PC-3 (cell line): ENCODE measurements around the gene KDM4B. TPM values are rescaled to one million over a fixed set of nuclear protein-coding genes. Genes with fewer than 3 reads are reported as not detected.
A peak's percentile ranks its signal among the peaks of the same experiment; 100 is the strongest.

ENCODE experiments used
- ATAC-seq: fragments of 200-7000 bp; cut with Tn5 transposase; 2 replicates; pipeline ENCODE4 v1.9.1; 2020; ENCODE audit warnings: mild to moderate bottlenecking, moderate library complexity
- BruUV-seq: library from RNA; stranded (reverse); fragments of 400-500 nt; replicated peaks from 2 replicates; lab custom pipeline; 2021; lab: Mats Ljungman, UMichigan
- CTCF ChIA-PET: fragments of 300-600 bp; sonication (Branson Sonifier 250); formaldehyde crosslinking; loops from one replicate; lab custom pipeline; 2022; ENCODE audit warnings: antibody characterized with exemption; lab: Charles Lee
- POLR2A ChIA-PET: fragments of 300-600 bp; sonication (Branson Sonifier 250); formaldehyde crosslinking; loops from one replicate; lab custom pipeline; 2022; ENCODE audit warnings: antibody characterized with exemption; ENCODE audit not compliant: unreplicated experiment; lab: Charles Lee
- DNase-seq: peaks from one replicate; pipeline ENCODE4 v3.0.0-alpha.2; 2015
- H2AFZ ChIP-seq: fragments of 300-600 bp; sonication (generic); 2 replicates; pipeline ENCODE4 v1.6.0; 2016; ENCODE audit warnings: antibody characterized with exemption, low read length
- H3F3A ChIP-seq: fragments of 300-600 bp; sonication (generic); one replicate; pipeline ENCODE4 v1.6.0; 2017; ENCODE audit warnings: antibody characterized with exemption, low read length, control low read depth, mild to moderate bottlenecking; ENCODE audit not compliant: unreplicated experiment
- H3K27ac ChIP-seq: fragments of 300-600 bp; sonication (generic); 2 replicates; pipeline ENCODE4 v1.5.1; 2016; ENCODE audit warnings: mild to moderate bottlenecking, low read length
- H3K27me3 ChIP-seq: fragments of 300-600 bp; sonication (generic); 2 replicates; pipeline ENCODE4 v1.6.1; 2016; ENCODE audit warnings: low read length, mixed read lengths
- H3K36me3 ChIP-seq: fragments of 300-600 bp; sonication (generic); 2 replicates; pipeline ENCODE4 v1.6.1; 2016; ENCODE audit warnings: low read depth, mixed run types, low read length, mixed read lengths
- H3K4me1 ChIP-seq: fragments of 300-600 bp; sonication (generic); 2 replicates; pipeline ENCODE4 v1.5.1; 2016; ENCODE audit warnings: low read length; ENCODE audit not compliant: insufficient read depth
- H3K4me2 ChIP-seq: fragments of 300-600 bp; sonication (generic); 2 replicates; pipeline ENCODE4 v1.6.0; 2016; ENCODE audit warnings: low read length
- H3K4me3 ChIP-seq: fragments of 300-600 bp; sonication (generic); 2 replicates; pipeline ENCODE4 v1.5.1; 2016; ENCODE audit warnings: mild to moderate bottlenecking, low read length, mixed read lengths
- H3K79me2 ChIP-seq: fragments of 300-600 bp; sonication (generic); 2 replicates; pipeline ENCODE4 v1.6.1; 2017; ENCODE audit warnings: low read length, mixed read lengths
- H3K9ac ChIP-seq: fragments of 300-600 bp; sonication (generic); 2 replicates; pipeline ENCODE4 v1.6.0; 2016; ENCODE audit warnings: mild to moderate bottlenecking, low read length
- H3K9me2 ChIP-seq: fragments of 300-600 bp; sonication (generic); replicated peaks from 2 replicates; pipeline ENCODE4 v1.6.1; 2016; ENCODE audit warnings: mixed run types, low read length, mixed read lengths
- H3K9me3 ChIP-seq: fragments of 300-600 bp; sonication (generic); 2 replicates; pipeline ENCODE4 v1.6.1; 2016; ENCODE audit warnings: low read length, mixed read lengths
- H4K20me1 ChIP-seq: fragments of 300-600 bp; sonication (generic); 2 replicates; pipeline ENCODE4 v1.6.1; 2016; ENCODE audit warnings: low read length, mixed read lengths
- CTCF ChIP-seq: fragments of 300-600 bp; sonication (generic); conservative IDR thresholded peaks from 2 replicates; pipeline ENCODE4 v1.5.1; 2017; ENCODE audit warnings: antibody characterized with exemption, low read depth, mild to moderate bottlenecking, low read length
- EZH2 ChIP-seq: fragments of 300-600 bp; sonication (generic); IDR thresholded peaks from one replicate; pipeline ENCODE4 v1.6.1; 2017; ENCODE audit warnings: antibody characterized with exemption, mild to moderate bottlenecking, low read length; ENCODE audit not compliant: unreplicated experiment
- EZH2phosphoT487 ChIP-seq: fragments of 300-600 bp; sonication (generic); IDR thresholded peaks from 2 replicates; pipeline ENCODE4 v1.6.1; 2018; ENCODE audit warnings: mild to moderate bottlenecking, antibody characterized with exemption, low read length, borderline replicate concordance
- intact Hi-C: fragments of 100-400 bp; cut with micrococcal nuclease; formaldehyde crosslinking; loops from 2 replicates; pipeline ENCODE4 v1.9.0; 2023
- total RNA-seq: library from RNA; depleted of rRNA; stranded (reverse); fragments of >200 nt; gene quantifications from 2 replicates; pipeline ENCODE4 v1.2.3, GENCODE V29; 2014

Gene KDM4B
- total RNA-seq, 1 experiment from 2014 or later: 19.8 TPM

- CTCF ChIA-PET: interaction anchor here (0.6 to 1.2 kb wide), 4 partner anchors 9 to 330 kb away, joined by 3 to 7 read pairs (median 4); partner anchors contain the start of gene PTPRS
- peak overlapping the region; percentile 60 for H2AFZ ChIP-seq
- peak overlapping the region; percentile 58 for H3K9ac ChIP-seq
- TF ChIP-seq EZH2: no peak
- TF ChIP-seq EZH2phosphoT487: no peak
- TF ChIP-seq CTCF: peak; percentile 98
- H3K79me2 ChIP-seq: peaks cover 11% of the 10 kb centered on the region
- peak; percentile 92 for DNase-seq
- peak overlapping the region; percentile 87 for H3K27ac ChIP-seq
- H3K4me1 ChIP-seq: peaks cover 48% of the 10 kb centered on the region
- H3K4me2 ChIP-seq: peak overlapping the region; percentile 83
- POLR2A ChIA-PET: no interaction called here
- H3K4me3 ChIP-seq: peak overlapping the region; percentile 33
- peak; percentile 55 for ATAC-seq
- H3K36me3 ChIP-seq: no peaks in the 10 kb centered on the region
- no peaks in the 10 kb centered on the region for H4K20me1 ChIP-seq
- H3K9me2 ChIP-seq: no peaks in the 10 kb centered on the region
- no peaks in the 10 kb centered on the region for H3K27me3 ChIP-seq
- no peaks in the 10 kb centered on the region for H3K9me3 ChIP-seq
- H3F3A ChIP-seq: peaks cover 19% of the 10 kb centered on the region
- intact Hi-C loops: loop anchor here (1.0 to 5.0 kb wide), 3 partner anchors 119 to 530 kb away; no protein-coding TSS in a partner anchor
- no TSS peak for BruUV-seq
Observed at GRCh38 chr19:5048091-5048726, 79.3 kb downstream of the KDM4B start.

GRCh38 chr19:5048727-5049553, 80.0 kb downstream of the KDM4B start:
- Histone ChIP-seq H3K4me3 (peak overlapping the region; percentile 32; the same call in 1 of the 2 replicates), H3K27ac (peak overlapping the region; percentile 73), H3K4me2 (peak overlapping the region; percentile 83), H3K79me2 (peaks cover 11% of the 10 kb centered on the region), H3K4me1 (peaks cover 48% of the 10 kb centered on the region), H3K27me3 (no peaks in the 10 kb centered on the region), H3K9ac (peak overlapping the region; percentile 58), H3F3A (peaks cover 19% of the 10 kb centered on the region), H2AFZ (peak overlapping the region; percentile 60; the same call in 1 of the 2 replicates), H3K9me3 (no peaks in the 10 kb centered on the region), H3K9me2 (no peaks in the 10 kb centered on the region), H4K20me1 (no peaks in the 10 kb centered on the region), H3K36me3 (no peaks in the 10 kb centered on the region)
- ChIA-PET CTCF (interaction anchor here (1.2 kb wide), 1 partner anchor 329 kb away, joined by 4 read pairs; no protein-coding TSS in a partner anchor), POLR2A (no interaction called here)
- TF ChIP-seq EZH2 (no peak), EZH2phosphoT487 (no peak), CTCF (no peak)
- intact Hi-C loops: loop anchor here (1.0 to 5.0 kb wide), 3 partner anchors 118 to 529 kb away; no protein-coding TSS in a partner anchor
- no TSS peak for BruUV-seq
- ATAC-seq (peak; percentile 10), DNase-seq (peak; percentile 68)
